Measurements from ENCODE around the gene HSPB6.

HSPB6 gene

DNA sequence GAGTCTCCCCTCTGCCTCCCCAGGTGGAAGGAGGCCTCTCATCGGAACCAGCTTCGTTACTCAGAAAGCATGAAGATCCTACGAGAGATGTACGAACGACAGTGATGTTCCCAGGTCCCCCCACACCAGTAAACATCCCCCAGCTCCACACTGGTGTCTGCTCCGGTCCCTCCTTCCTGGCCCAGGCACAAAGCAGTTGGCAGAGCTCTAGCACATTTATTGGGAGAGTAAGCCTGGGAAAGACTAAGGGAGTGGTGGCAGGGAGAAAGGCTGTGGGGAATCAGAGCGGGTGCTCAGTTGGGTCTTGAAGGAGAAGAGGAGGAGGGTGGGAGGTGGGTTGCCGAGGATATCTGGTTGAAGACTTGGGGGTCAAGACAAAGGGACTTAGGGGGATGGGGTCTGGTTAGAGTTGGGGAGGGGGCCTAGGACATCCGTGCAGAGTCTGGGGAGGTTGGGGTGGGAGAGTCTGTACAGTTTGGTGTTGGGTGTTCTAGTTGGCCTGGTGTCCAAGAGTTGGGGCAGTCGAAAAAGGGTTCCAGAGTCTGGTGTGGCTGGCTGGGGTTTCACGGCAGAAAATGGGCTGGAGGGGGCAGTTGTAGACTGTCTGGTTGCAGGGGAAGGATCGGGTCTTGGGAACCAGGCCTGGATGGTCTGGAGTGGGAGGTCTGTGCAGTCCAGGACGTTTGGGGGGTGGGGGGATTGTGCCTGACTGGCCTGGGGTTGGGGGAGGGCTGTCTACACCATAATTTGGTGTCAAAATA lies 2.3 kb downstream of the HSPB6 start:
- no peak for DNase-seq (ENCODE audit: low read depth in 1 of 2, low spot score in 1 of 2)
- Histone ChIP-seq H3K27me3 (ENCODE audit: insufficient read depth, poor library complexity, severe bottlenecking) (no peaks in the 10 kb centered on the region), H3K27ac (replicated peaks) (no peak overlapping the region), H3K4me3 (replicated peaks; ENCODE audit: insufficient read depth, low read length) (no peak overlapping the region)
- TF ChIP-seq GABPA (IDR thresholded peaks at IDR 0.05; ENCODE audit: low read depth), result no peak
- no peak for TF ChIP-seq SPI1 (IDR thresholded peaks at IDR 0.05; ENCODE audit: borderline replicate concordance, low read depth)
- TF ChIP-seq, protein P1, sequence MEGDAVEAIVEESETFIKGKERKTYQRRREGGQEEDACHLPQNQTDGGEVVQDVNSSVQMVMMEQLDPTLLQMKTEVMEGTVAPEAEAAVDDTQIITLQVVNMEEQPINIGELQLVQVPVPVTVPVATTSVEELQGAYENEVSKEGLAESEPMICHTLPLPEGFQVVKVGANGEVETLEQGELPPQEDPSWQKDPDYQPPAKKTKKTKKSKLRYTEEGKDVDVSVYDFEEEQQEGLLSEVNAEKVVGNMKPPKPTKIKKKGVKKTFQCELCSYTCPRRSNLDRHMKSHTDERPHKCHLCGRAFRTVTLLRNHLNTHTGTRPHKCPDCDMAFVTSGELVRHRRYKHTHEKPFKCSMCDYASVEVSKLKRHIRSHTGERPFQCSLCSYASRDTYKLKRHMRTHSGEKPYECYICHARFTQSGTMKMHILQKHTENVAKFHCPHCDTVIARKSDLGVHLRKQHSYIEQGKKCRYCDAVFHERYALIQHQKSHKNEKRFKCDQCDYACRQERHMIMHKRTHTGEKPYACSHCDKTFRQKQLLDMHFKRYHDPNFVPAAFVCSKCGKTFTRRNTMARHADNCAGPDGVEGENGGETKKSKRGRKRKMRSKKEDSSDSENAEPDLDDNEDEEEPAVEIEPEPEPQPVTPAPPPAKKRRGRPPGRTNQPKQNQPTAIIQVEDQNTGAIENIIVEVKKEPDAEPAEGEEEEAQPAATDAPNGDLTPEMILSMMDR (IDR thresholded peaks at IDR 0.05; ENCODE audit: insufficient read depth, low read length), result no peak
- TF ChIP-seq, protein P2, sequence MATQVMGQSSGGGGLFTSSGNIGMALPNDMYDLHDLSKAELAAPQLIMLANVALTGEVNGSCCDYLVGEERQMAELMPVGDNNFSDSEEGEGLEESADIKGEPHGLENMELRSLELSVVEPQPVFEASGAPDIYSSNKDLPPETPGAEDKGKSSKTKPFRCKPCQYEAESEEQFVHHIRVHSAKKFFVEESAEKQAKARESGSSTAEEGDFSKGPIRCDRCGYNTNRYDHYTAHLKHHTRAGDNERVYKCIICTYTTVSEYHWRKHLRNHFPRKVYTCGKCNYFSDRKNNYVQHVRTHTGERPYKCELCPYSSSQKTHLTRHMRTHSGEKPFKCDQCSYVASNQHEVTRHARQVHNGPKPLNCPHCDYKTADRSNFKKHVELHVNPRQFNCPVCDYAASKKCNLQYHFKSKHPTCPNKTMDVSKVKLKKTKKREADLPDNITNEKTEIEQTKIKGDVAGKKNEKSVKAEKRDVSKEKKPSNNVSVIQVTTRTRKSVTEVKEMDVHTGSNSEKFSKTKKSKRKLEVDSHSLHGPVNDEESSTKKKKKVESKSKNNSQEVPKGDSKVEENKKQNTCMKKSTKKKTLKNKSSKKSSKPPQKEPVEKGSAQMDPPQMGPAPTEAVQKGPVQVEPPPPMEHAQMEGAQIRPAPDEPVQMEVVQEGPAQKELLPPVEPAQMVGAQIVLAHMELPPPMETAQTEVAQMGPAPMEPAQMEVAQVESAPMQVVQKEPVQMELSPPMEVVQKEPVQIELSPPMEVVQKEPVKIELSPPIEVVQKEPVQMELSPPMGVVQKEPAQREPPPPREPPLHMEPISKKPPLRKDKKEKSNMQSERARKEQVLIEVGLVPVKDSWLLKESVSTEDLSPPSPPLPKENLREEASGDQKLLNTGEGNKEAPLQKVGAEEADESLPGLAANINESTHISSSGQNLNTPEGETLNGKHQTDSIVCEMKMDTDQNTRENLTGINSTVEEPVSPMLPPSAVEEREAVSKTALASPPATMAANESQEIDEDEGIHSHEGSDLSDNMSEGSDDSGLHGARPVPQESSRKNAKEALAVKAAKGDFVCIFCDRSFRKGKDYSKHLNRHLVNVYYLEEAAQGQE (IDR thresholded peaks at IDR 0.05; ENCODE audit: insufficient replicate concordance, low read depth), result no peak
- TF ChIP-seq POLR2AphosphoS5 (IDR thresholded peaks at IDR 0.05; ENCODE audit: low read depth), result no peak

DNA sequence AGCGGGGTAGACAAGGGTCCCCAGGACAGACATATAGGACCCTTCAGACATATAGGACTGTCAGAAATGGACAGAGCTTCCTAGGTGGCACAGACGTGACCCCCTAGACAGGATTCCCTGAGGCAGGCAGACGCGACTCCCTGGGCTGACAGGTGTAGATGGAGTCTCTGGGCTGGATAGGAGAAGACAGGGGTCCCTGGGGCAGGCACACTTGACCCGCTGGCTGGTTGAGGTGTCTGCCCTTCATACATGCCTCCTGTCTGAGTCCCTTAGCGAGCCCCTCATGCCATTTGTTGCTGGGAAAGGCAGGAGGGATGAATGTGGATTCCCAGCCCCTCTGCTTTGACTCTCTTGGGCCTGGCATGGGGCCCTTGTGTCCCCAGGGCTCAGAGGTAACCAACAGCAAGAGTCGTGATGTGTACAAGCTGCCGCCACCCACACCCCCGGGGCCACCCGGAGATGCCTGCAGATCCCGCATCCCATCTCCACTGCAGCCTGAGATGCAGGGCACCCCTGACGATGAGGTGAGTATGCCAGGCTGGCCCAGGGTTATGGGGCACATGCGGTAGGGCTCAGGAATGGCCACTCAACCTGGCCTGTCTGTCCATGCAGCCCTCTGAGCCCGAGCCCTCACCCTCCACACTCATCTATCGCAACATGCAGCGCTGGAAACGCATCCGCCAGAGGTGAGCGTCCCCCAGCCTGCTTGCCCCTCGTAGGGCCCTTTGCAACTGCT lies 3.0 kb downstream of the HSPB6 start:
- DNase-seq (ENCODE audit: low read depth in 1 of 2, low spot score in 1 of 2), result no peak
- no peak overlapping the region for H3K4me3 ChIP-seq (replicated peaks; ENCODE audit: insufficient read depth, low read length)
- TF ChIP-seq, protein P1 (IDR thresholded peaks at IDR 0.05; ENCODE audit: insufficient read depth, low read length), result no peak
- no peak for TF ChIP-seq POLR2AphosphoS5 (IDR thresholded peaks at IDR 0.05; ENCODE audit: low read depth)
- TF ChIP-seq SPI1 (IDR thresholded peaks at IDR 0.05; ENCODE audit: borderline replicate concordance, low read depth), result no peak
- TF ChIP-seq, protein P2 (IDR thresholded peaks at IDR 0.05; ENCODE audit: insufficient replicate concordance, low read depth), result no peak
- no peak for TF ChIP-seq GABPA (IDR thresholded peaks at IDR 0.05; ENCODE audit: low read depth)
- no peak overlapping the region for H3K27ac ChIP-seq (replicated peaks)
- H3K27me3 ChIP-seq (ENCODE audit: insufficient read depth, poor library complexity, severe bottlenecking), result no peaks in the 10 kb centered on the region

DNA sequence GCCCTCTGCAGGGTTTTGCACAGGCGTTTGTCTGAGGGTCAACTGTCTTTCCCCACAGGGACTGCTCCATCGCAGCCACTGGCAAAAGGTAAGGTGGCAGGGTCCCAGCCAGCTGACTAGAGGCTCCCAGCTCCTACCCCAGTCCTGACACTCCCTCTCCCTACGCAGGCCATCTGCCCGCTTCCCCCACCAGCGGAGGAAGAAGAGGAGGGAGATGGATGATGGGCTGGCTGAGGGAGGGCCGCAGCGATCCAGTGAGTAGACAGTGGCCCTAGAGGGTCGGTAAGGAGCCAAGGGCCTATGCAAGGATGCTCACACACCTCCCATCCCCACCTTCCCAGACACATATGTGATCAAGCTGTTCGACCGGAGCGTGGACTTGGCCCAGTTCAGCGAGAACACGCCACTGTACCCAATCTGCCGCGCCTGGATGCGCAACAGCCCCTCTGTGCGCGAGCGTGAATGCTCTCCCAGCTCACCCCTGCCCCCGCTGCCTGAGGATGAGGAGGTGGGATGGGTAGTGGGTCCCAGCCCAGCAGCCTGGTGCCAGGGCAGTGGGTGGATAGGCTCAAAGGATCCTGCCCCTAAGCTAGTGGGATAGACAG lies 4.0 kb downstream of the HSPB6 start:
- Histone ChIP-seq H3K27ac (replicated peaks) (no peak overlapping the region), H3K27me3 (ENCODE audit: insufficient read depth, poor library complexity, severe bottlenecking) (no peaks in the 10 kb centered on the region), H3K4me3 (replicated peaks; ENCODE audit: insufficient read depth, low read length) (no peak overlapping the region)
- TF ChIP-seq, protein P1 (IDR thresholded peaks at IDR 0.05; ENCODE audit: insufficient read depth, low read length), result no peak
- TF ChIP-seq POLR2AphosphoS5 (IDR thresholded peaks at IDR 0.05; ENCODE audit: low read depth) (no peak), SPI1 (IDR thresholded peaks at IDR 0.05; ENCODE audit: borderline replicate concordance, low read depth) (no peak), GABPA (IDR thresholded peaks at IDR 0.05; ENCODE audit: low read depth) (no peak)
- TF ChIP-seq, protein P2 (IDR thresholded peaks at IDR 0.05; ENCODE audit: insufficient replicate concordance, low read depth), result no peak
- no peak for DNase-seq (ENCODE audit: low read depth in 1 of 2, low spot score in 1 of 2)

Data from HL-60 (cell line).